ENCODE results near the gene CYP3A5. TPM values are rescaled to one million over a fixed set of nuclear protein-coding genes. Genes with fewer than 3 reads are reported as not detected.

Gene CYP3A5
- total and polyA plus RNA-seq, 11 donors: 0.06 to 0.52 (median 0.23) TPM; not detected in 6

DNA sequence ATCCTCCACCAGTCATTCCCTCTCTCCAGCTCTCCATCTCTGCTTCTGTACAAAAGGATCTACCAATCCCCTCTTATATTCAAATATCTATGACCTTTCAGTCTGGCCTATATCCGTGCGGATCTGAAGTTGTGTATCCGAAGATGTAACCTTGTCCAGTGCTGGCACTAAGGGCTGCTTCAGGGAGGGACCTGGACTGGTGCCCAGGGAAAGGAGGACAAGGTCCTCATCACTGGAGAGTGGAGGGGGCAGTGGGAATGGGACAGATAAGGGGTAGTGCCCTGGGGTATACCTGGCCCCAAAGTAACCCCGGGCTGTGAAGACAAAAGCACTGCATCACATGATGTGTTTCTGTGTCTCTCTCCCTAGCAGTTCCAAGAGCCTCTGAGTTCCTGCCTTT, 80.0 kb downstream of the CYP3A5 start:
- Histone ChIP-seq H3K36me3 (no peaks in the 10 kb centered on the region), H3K27me3 (no peaks in the 10 kb centered on the region), H3K27ac (no peak overlapping the region), H3K4me3 (no peak overlapping the region), H3K4me1 (no peaks in the 10 kb centered on the region), H3K9me3 (no peaks in the 10 kb centered on the region)
- TF ChIP-seq POLR2A (IDR thresholded peaks at IDR 0.05): no peak
- TF ChIP-seq, protein P1, sequence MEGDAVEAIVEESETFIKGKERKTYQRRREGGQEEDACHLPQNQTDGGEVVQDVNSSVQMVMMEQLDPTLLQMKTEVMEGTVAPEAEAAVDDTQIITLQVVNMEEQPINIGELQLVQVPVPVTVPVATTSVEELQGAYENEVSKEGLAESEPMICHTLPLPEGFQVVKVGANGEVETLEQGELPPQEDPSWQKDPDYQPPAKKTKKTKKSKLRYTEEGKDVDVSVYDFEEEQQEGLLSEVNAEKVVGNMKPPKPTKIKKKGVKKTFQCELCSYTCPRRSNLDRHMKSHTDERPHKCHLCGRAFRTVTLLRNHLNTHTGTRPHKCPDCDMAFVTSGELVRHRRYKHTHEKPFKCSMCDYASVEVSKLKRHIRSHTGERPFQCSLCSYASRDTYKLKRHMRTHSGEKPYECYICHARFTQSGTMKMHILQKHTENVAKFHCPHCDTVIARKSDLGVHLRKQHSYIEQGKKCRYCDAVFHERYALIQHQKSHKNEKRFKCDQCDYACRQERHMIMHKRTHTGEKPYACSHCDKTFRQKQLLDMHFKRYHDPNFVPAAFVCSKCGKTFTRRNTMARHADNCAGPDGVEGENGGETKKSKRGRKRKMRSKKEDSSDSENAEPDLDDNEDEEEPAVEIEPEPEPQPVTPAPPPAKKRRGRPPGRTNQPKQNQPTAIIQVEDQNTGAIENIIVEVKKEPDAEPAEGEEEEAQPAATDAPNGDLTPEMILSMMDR (IDR thresholded peaks at IDR 0.05): no peak
- WGBS, 4 donors: 74 to 81% (median 77%) methylated on average over 4 of the region's 4 CpGs
- ATAC-seq (no peak), DNase-seq (no peak)
- intact Hi-C loops (cut with DNase I): no loop called here

Other genes starting within 250 kb of the CYP3A5 start
- 1 to 10 TPM; 2.1 to 9.0 (median 3.9) TPM for gene PTCD1, start 241.2 kb downstream of the CYP3A5 start, total RNA-seq
- gene PTCD1, start 241.2 kb downstream of the CYP3A5 start, polyA plus RNA-seq: 1 to 10 TPM; 3.3 to 3.7 TPM
- gene CPSF4, start 241.1 kb downstream of the CYP3A5 start, total RNA-seq: 10 to 100 TPM; 12.7 to 24.8 (median 16.4) TPM
- gene CPSF4, start 241.1 kb downstream of the CYP3A5 start, polyA plus RNA-seq: 10 to 100 TPM; 14.1 to 24.3 TPM
- gene ATP5MF, start 213.8 kb downstream of the CYP3A5 start, total RNA-seq: 1,000 to 10,000 TPM in 2 of 9 donors, 100 to 1,000 TPM in 7; 579 to 6,117 (median 707) TPM
- gene ATP5MF, start 213.8 kb downstream of the CYP3A5 start, polyA plus RNA-seq: 1,000 to 10,000 TPM; 2,714 to 5,384 TPM
- 1 to 10 TPM; 2.1 to 5.2 (median 3.2) TPM for gene ZNF789, start 207.1 kb downstream of the CYP3A5 start, total RNA-seq
- gene ZNF789, start 207.1 kb downstream of the CYP3A5 start, polyA plus RNA-seq: 1 to 10 TPM; 3.3 to 4.4 TPM
- 10 to 100 TPM; 12.4 to 23.0 (median 15.2) TPM for gene ZNF394, start 179.7 kb downstream of the CYP3A5 start, total RNA-seq
- gene ZNF394, start 179.7 kb downstream of the CYP3A5 start, polyA plus RNA-seq: 10 to 100 TPM; 13.9 to 16.0 TPM
- 1 to 10 TPM; 5.6 to 9.6 (median 7.1) TPM for gene ZKSCAN5, start 175.3 kb downstream of the CYP3A5 start, total RNA-seq
- gene ZKSCAN5, start 175.3 kb downstream of the CYP3A5 start, polyA plus RNA-seq: 1 to 10 TPM; 2.1 to 5.8 TPM
- 1 to 10 TPM; 4.7 to 7.1 (median 5.3) TPM for gene FAM200A, start 127.9 kb downstream of the CYP3A5 start, total RNA-seq
- 1 to 10 TPM; 5.8 to 6.6 TPM for gene FAM200A, start 127.9 kb downstream of the CYP3A5 start, polyA plus RNA-seq
- 10 to 100 TPM; 26.8 to 48.0 (median 32.8) TPM for gene ZNF655, start 121.4 kb downstream of the CYP3A5 start, total RNA-seq
- gene ZNF655, start 121.4 kb downstream of the CYP3A5 start, polyA plus RNA-seq: 10 to 100 TPM; 28.8 to 36.1 TPM
- under 1 TPM in 4 of 9 donors, not detected in 5; 0.29 to 0.52 (median 0.51) TPM for gene TMEM225B, start 81.7 kb downstream of the CYP3A5 start, total RNA-seq
- under 1 TPM in 1 of 2 donors, not detected in 1; 0.10 TPM for gene TMEM225B, start 81.7 kb downstream of the CYP3A5 start, polyA plus RNA-seq
- gene ZSCAN25, start 63.0 kb downstream of the CYP3A5 start, total RNA-seq: 10 to 100 TPM in 4 of 9 donors, 1 to 10 TPM in 5; 5.6 to 12.0 (median 8.3) TPM
- 1 to 10 TPM; 3.4 to 4.0 TPM for gene ZSCAN25, start 63.0 kb downstream of the CYP3A5 start, polyA plus RNA-seq
- gene CYP3A7, start 55.2 kb upstream of the CYP3A5 start, total RNA-seq: not detected
- not detected for gene CYP3A7, start 55.2 kb upstream of the CYP3A5 start, polyA plus RNA-seq
- gene CYP3A4, start 104.2 kb upstream of the CYP3A5 start, total RNA-seq: under 1 TPM in 1 of 9 donors, not detected in 8; 0.56 TPM
- gene CYP3A4, start 104.2 kb upstream of the CYP3A5 start, polyA plus RNA-seq: under 1 TPM in 1 of 2 donors, not detected in 1; 0.03 TPM
- gene CYP3A43, start 148.0 kb upstream of the CYP3A5 start, total RNA-seq: not detected
- not detected for gene CYP3A43, start 148.0 kb upstream of the CYP3A5 start, polyA plus RNA-seq
- gene OR2AE1, start 197.0 kb upstream of the CYP3A5 start, total RNA-seq: not detected
- gene OR2AE1, start 197.0 kb upstream of the CYP3A5 start, polyA plus RNA-seq: not detected
- 10 to 100 TPM in 4 of 9 donors, 1 to 10 TPM in 5; 4.7 to 13.5 (median 7.3) TPM for gene TRIM4, start 239.5 kb upstream of the CYP3A5 start, total RNA-seq
- gene TRIM4, start 239.5 kb upstream of the CYP3A5 start, polyA plus RNA-seq: 1 to 10 TPM; 5.1 to 6.9 TPM
- under 1 TPM in 1 of 9 donors, not detected in 8; 0.54 TPM for gene GJC3, start 249.6 kb upstream of the CYP3A5 start, total RNA-seq
- under 1 TPM; 0.30 to 0.33 TPM for gene GJC3, start 249.6 kb upstream of the CYP3A5 start, polyA plus RNA-seq